GM12878 (cell line): ENCODE data around the gene SYCP2. TPM values are rescaled to one million over a fixed set of nuclear protein-coding genes. Genes with fewer than 3 reads are reported as not detected.

Source experiments
- ATAC-seq: fragments of 200-7000 bp; cut with Tn5 transposase; 3 replicates; pipeline ENCODE4 v1.9.1; 2020; ENCODE audit warnings: mild to moderate bottlenecking, moderate library complexity
- BruUV-seq: library from RNA; stranded (reverse); fragments of 400-500 nt; replicated peaks from 2 replicates; lab custom pipeline; 2021; lab: Mats Ljungman, UMichigan
- CTCF ChIA-PET: fragments of 300-600 bp; sonication (Branson Sonifier 250); formaldehyde crosslinking; extraction: SDS; loops from one replicate; lab custom pipeline; 2021; ENCODE audit warnings: inconsistent platforms; lab: Yijun Ruan, JAX
- POLR2A ChIA-PET: fragments of 350-600 bp; formaldehyde crosslinking; extraction: SDS; loops from one replicate; lab custom pipeline; 2021; ENCODE audit warnings: inconsistent platforms; lab: Charles Lee
- RAD21 ChIA-PET: fragments of 300-600 bp; sonication (Branson Sonifier 250); formaldehyde crosslinking; loops from one replicate; lab custom pipeline; 2023; ENCODE audit warnings: antibody characterized with exemption; ENCODE audit not compliant: unreplicated experiment; lab: Charles Lee
- SMC1A ChIA-PET: fragments of 300-600 bp; sonication (Branson Sonifier 250); formaldehyde crosslinking; loops from one replicate; lab custom pipeline; 2023; ENCODE audit not compliant: unreplicated experiment, uncharacterized antibody; lab: Charles Lee
- DNase-seq: peaks from one replicate; pipeline ENCODE4 v3.0.0-alpha.2; 2011; ENCODE audit warnings: low read depth, low spot score
- FAIRE-seq: peaks from 3 replicates; lab custom pipeline; 2011; peaks lifted over from hg19 to GRCh38; lab: Jason Lieb, UNC
- H2AFZ ChIP-seq: 2 replicates; pipeline ENCODE4 v1.6.0; 2011; ENCODE audit warnings: low read depth, low read length, control low read depth; ENCODE audit not compliant: control insufficient read depth
- H3K27ac ChIP-seq: 2 replicates; pipeline ENCODE4 v1.5.1; 2011; ENCODE audit warnings: control low read depth; ENCODE audit not compliant: control insufficient read depth, insufficient read depth
- H3K27me3 ChIP-seq, 2 experiments: replicated peaks in 1 of 2; 2 replicates each; pipeline versions ENCODE4 v1.6.0 to v1.6.1; 2011; ENCODE audit warnings: low read length in 1 of 2; ENCODE audit not compliant: control insufficient read depth in 2 of 2, insufficient read depth in 2 of 2
- H3K36me3 ChIP-seq, 2 experiments: 2 replicates each; pipeline ENCODE4 v1.5.1; 2011; ENCODE audit warnings: low read length in 1 of 2; ENCODE audit not compliant: control insufficient read depth in 2 of 2, insufficient read depth in 2 of 2
- H3K4me1 ChIP-seq: 2 replicates; pipeline ENCODE4 v1.6.1; 2011; ENCODE audit warnings: mild to moderate bottlenecking, low read length, moderate library complexity, mixed read lengths; ENCODE audit not compliant: control insufficient read depth, insufficient read depth
- H3K4me2 ChIP-seq: 2 replicates; pipeline ENCODE4 v1.6.0; 2011; ENCODE audit warnings: control low read depth; ENCODE audit not compliant: control insufficient read depth, insufficient read depth
- H3K4me3 ChIP-seq: fragments of 200-600 bp; sonication (generic); 2 replicates; pipeline ENCODE4 v1.5.1; 2016
- H3K79me2 ChIP-seq: 2 replicates; pipeline ENCODE4 v1.6.0; 2011; ENCODE audit warnings: low read length; ENCODE audit not compliant: control insufficient read depth, insufficient read depth
- H3K9ac ChIP-seq: 2 replicates; pipeline ENCODE4 v1.8.0; 2011; ENCODE audit warnings: low read length, control low read depth, mixed read lengths; ENCODE audit not compliant: control insufficient read depth, insufficient read depth
- H3K9me3 ChIP-seq: replicated peaks from 3 replicates; pipeline ENCODE4 v1.5.1; 2011; ENCODE audit warnings: mild to moderate bottlenecking, low read length; ENCODE audit not compliant: control insufficient read depth, insufficient read depth
- H4K20me1 ChIP-seq: 2 replicates; pipeline ENCODE4 v1.6.0; 2011; ENCODE audit not compliant: control insufficient read depth, insufficient read depth
- HDAC6 ChIP-seq: fragments of 200-600 bp; sonication (generic); IDR thresholded peaks from one replicate; pipeline ENCODE4 v1.8.0; 2017; ENCODE audit warnings: antibody characterized with exemption; ENCODE audit not compliant: unreplicated experiment
- IKZF2 ChIP-seq, 2 experiments: fragments of 450-650 bp; IDR thresholded peaks; 2 replicates each; pipeline ENCODE4 v1.6.1; 2017; ENCODE audit warnings: mild to moderate bottlenecking in 2 of 2, moderate library complexity in 2 of 2
- MEF2A ChIP-seq: IDR thresholded peaks from 2 replicates; pipeline ENCODE4 v1.6.1; 2011; ENCODE audit warnings: low read depth, mild to moderate bottlenecking, low read length, moderate library complexity; ENCODE audit not compliant: insufficient read depth
- MEF2B ChIP-seq: fragments of 450-650 bp; IDR thresholded peaks from 2 replicates; pipeline ENCODE4 v1.6.1; 2018; ENCODE audit warnings: mild to moderate bottlenecking, moderate library complexity; ENCODE audit not compliant: partially characterized antibody, poor library complexity, severe bottlenecking
- SREBF2 ChIP-seq: IDR thresholded peaks from 2 replicates; pipeline ENCODE4 v1.6.1; 2012; ENCODE audit warnings: mild to moderate bottlenecking, low read length
- STAT1 ChIP-seq: fragments of 450-650 bp; conservative IDR thresholded peaks from 2 replicates; pipeline ENCODE4 v1.6.1; 2014; ENCODE audit warnings: antibody characterized with exemption, mild to moderate bottlenecking
- WGBS: methylation state at CpG from one replicate; pipeline ENCODE4 v1.1.6; 2016; ENCODE audit warnings: low lambda C conversion rate; ENCODE audit not compliant: insufficient replicate concordance, insufficient coverage; ENCODE audit errors: missing lambda C conversion rate; 5-methylcytosine and 5-hydroxymethylcytosine counted together
- in situ Hi-C: fragments of 300-500 bp; cut with MboI; formaldehyde crosslinking; loops from 9 replicates; pipeline ENCODE4 v1.14.3; 2018; ENCODE audit warnings: mixed read lengths
- intact Hi-C: fragments of 100-400 bp; cut with micrococcal nuclease; formaldehyde crosslinking; loops from one replicate; pipeline ENCODE4 v1.14.2; 2022; ENCODE audit not compliant: unreplicated experiment
- polyA plus RNA-seq, 11 experiments: library from polyadenylated mRNA; depleted of rRNA in 4 of 11; unstranded in 6 of 11; stranded (reverse) in 5 of 11; fragments of >200 nt; fragmentation: Nextera tagmentation in 4 of 11; fragmentation: Illumina TruSeq in 1 of 11; extraction: Ambion mirVana in 4 of 11; extraction: Trizol in 1 of 11; gene quantifications; 1 replicate in 1 of 11; 2 replicates in 10 of 11; pipeline versions ENCODE4 v1.2.1 to v1.2.3, GENCODE V29; 2011 to 2016; ENCODE audit warnings: inconsistent platforms in 2 of 11, missing spikeins in 2 of 11, low read depth in 1 of 11
- total RNA-seq, 4 experiments: library from RNA; depleted of rRNA in 3 of 4; stranded (reverse); fragments of >200 nt in 3 of 4; fragmentation: Illumina TruSeq in 1 of 4; extraction: Trizol in 1 of 4; gene quantifications; 2 replicates each; pipeline versions ENCODE4 v1.2.1 to v1.2.3, GENCODE V29; 2013 to 2021
- TF ChIP-seq, protein P1 (sequence below): IDR thresholded peaks from 2 replicates; pipeline ENCODE4 v1.6.1; 2012; ENCODE audit warnings: low read length, inconsistent platforms

The SYCP2 gene
- total and polyA plus RNA-seq, 10 of the 15 experiments (the other 5 are each of a cell fraction or from before 2014, with no cell fraction given): 0.01 to 0.18 (median 0.09) TPM; not detected in 2

DNA sequence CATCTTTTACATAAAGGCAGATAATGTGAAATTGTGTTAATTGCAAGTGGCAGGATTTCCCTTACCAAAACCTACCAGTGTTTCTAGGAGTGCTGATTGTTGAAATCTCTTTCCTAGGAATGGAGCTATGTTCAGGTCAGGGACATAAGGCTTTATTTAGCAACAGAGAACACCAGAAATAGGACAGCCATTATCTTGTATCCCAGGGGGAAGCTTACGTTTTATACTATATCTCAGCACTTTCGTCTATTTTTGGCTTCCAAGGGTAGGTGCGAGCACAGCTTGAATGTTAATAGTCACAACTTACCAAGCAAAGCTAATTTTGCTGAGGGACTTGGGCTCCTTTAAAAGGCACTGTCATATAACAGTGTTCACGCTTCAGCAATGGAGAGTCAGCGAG is 94.0 kb downstream of the SYCP2 start:
- no peak for ATAC-seq
- ChIA-PET POLR2A (no interaction called here), RAD21 (interaction anchor here (0.6 kb wide), 1 partner anchor 24 kb away, joined by 3 read pairs; no protein-coding TSS in a partner anchor), CTCF (interaction anchor here (1.4 to 10.5 kb wide), 2 partner anchors 11 to 57 kb away, joined by 5 to 70 read pairs; no protein-coding TSS in a partner anchor)
- Histone ChIP-seq H3K9me3 (no peaks in the 10 kb centered on the region), H3K36me3 (no peaks in the 10 kb centered on the region), H3K4me2 (no peak overlapping the region), H3K27ac (no peak overlapping the region), H3K27me3 (no peaks in the 10 kb centered on the region), H3K4me1 (peaks cover 9% of the 10 kb centered on the region; the same call in 1 of the 2 replicates), H3K4me3 (no peak overlapping the region)
- intact Hi-C loops: no loop called here
- in situ Hi-C loops: no loop called here
- no peak for TF ChIP-seq STAT1
- no peak for TF ChIP-seq HDAC6
- TF ChIP-seq MEF2B: no peak
- TF ChIP-seq, all 136 proteins: peak for 0
- FAIRE-seq: no peak
- Histone ChIP-seq H4K20me1 (no peaks in the 10 kb centered on the region), H3K9ac (no peak overlapping the region), H2AFZ (no peak overlapping the region), H3K79me2 (no peaks in the 10 kb centered on the region)
- SMC1A ChIA-PET: interaction anchor here (3.0 to 6.6 kb wide), 2 partner anchors 11 to 56 kb away, joined by 10 to 56 read pairs; no protein-coding TSS in a partner anchor
- WGBS: 65% methylated on average over 5 of the region's 5 CpGs
- no TSS peak for BruUV-seq
- no peak for DNase-seq

DNA sequence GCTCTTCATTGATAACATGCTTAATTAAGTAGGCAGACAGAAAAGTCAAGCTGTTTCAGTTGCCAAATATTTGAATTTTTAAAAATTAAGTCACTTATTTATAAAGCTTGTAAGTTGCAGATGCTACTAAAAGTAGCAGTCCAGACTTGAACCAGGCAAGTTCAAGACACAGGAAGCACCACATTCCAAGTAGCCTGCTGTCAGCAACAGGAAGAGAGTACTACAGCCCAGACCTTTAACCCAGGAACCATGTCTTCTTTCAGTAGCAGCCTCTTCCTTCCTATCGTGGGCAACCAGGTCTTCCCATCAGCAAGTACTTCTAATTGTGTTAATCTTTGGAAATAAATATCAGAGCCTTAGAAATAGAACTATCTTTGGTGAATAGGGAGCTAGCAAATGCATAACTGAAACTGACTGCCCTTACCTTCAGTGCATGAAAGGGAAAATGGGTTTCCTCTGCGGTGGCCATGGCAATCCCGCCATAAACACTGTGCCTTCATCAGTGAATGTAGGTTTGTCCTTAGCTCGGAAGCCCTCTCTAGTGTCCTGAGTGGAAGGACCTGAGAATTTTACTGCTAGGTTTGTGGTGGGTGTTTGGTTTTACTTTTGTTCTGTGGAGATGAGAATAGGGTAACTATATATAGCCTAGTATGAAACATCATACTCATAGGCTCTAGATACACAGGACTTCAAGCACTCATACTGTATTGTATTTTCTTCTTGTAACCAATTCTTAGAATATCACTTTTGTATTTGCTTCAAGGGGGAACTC is 95.6 kb downstream of the SYCP2 start:
- WGBS: 37% methylated on average over 4 of the region's 4 CpGs
- Histone ChIP-seq H3K4me2 (peak overlapping the region; percentile 59), H3K9me3 (no peaks in the 10 kb centered on the region), H3K27ac (0 out of 2 replicates have a peak overlapping the region, but pooled peaks have one; percentile 18), H3K4me3 (no peak overlapping the region), H3K9ac (no peak overlapping the region), H4K20me1 (no peaks in the 10 kb centered on the region), H3K36me3 (no peaks in the 10 kb centered on the region), H3K79me2 (no peaks in the 10 kb centered on the region), H3K4me1 (peaks cover 9% of the 10 kb centered on the region; the same call in 1 of the 2 replicates), H3K27me3 (no peaks in the 10 kb centered on the region), H2AFZ (no peak overlapping the region; the same call in 1 of the 2 replicates)
- intact Hi-C loops: no loop called here
- BruUV-seq: no TSS peak
- in situ Hi-C loops: no loop called here
- RAD21 ChIA-PET: no interaction called here
- TF ChIP-seq MEF2B (peak; percentile 51), SREBF2 (no peak), IKZF2 (IDR thresholded peaks at IDR 0.05) (peak in 1 of 2 experiments; percentile 38; a peak in 1 of 4 replicates), MEF2A (peak; percentile 78)
- TF ChIP-seq, protein P1, sequence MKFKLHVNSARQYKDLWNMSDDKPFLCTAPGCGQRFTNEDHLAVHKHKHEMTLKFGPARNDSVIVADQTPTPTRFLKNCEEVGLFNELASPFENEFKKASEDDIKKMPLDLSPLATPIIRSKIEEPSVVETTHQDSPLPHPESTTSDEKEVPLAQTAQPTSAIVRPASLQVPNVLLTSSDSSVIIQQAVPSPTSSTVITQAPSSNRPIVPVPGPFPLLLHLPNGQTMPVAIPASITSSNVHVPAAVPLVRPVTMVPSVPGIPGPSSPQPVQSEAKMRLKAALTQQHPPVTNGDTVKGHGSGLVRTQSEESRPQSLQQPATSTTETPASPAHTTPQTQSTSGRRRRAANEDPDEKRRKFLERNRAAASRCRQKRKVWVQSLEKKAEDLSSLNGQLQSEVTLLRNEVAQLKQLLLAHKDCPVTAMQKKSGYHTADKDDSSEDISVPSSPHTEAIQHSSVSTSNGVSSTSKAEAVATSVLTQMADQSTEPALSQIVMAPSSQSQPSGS: 0 out of 2 replicates have a peak, but pooled peaks have one; percentile 34
- DNase-seq: peak; percentile 17
- no peak for FAIRE-seq
- peak; percentile 79 for ATAC-seq
- POLR2A ChIA-PET: no interaction called here
- CTCF ChIA-PET: interaction anchor here (1.2 to 10.5 kb wide), 3 partner anchors 12 to 85 kb away, joined by 4 to 70 read pairs (median 5); no protein-coding TSS in a partner anchor
- SMC1A ChIA-PET: interaction anchor here (0.8 to 6.6 kb wide), 3 partner anchors 12 to 85 kb away, joined by 3 to 56 read pairs (median 3); no protein-coding TSS in a partner anchor
